IPS DF 6.9 (cell line): ENCODE measurements around the gene CNN2.

ENCODE experiments used
- DNase-seq: peaks from one replicate; pipeline ENCODE4 v3.0.0-alpha.2; 2013; ENCODE audit warnings: low read depth, low spot score
- H3K27ac ChIP-seq: one replicate; pipeline ENCODE4 v1.5.1; 2013; ENCODE audit warnings: low read length, control low read depth
- H3K27me3 ChIP-seq: 2 replicates; pipeline ENCODE4 v1.6.1; 2013; ENCODE audit warnings: mild to moderate bottlenecking, low read length; ENCODE audit not compliant: control insufficient read depth, insufficient read depth
- H3K36me3 ChIP-seq: 2 replicates; pipeline ENCODE4 v1.6.1; 2013; ENCODE audit warnings: low read length; ENCODE audit not compliant: control insufficient read depth, insufficient read depth
- H3K4me1 ChIP-seq: 2 replicates; pipeline ENCODE4 v1.6.1; 2013; ENCODE audit warnings: low read length; ENCODE audit not compliant: control insufficient read depth, insufficient read depth
- H3K4me3 ChIP-seq: 2 replicates; pipeline ENCODE4 v1.5.1; 2013; ENCODE audit warnings: mild to moderate bottlenecking, low read length
- H3K9me3 ChIP-seq: 2 replicates; pipeline ENCODE4 v1.6.1; 2013; ENCODE audit warnings: low read length, inconsistent platforms; ENCODE audit not compliant: control insufficient read depth, insufficient read depth
- WGBS: extraction: QIAGEN DNeasy Blood & Tissue Kit; methylation state at CpG from one replicate; pipeline ENCODE4 v1.1.7; 2013; ENCODE audit warnings: mixed read lengths, missing lambda C conversion rate; ENCODE audit not compliant: insufficient read length, insufficient coverage; 5-methylcytosine and 5-hydroxymethylcytosine counted together

CNN2 gene

DNA sequence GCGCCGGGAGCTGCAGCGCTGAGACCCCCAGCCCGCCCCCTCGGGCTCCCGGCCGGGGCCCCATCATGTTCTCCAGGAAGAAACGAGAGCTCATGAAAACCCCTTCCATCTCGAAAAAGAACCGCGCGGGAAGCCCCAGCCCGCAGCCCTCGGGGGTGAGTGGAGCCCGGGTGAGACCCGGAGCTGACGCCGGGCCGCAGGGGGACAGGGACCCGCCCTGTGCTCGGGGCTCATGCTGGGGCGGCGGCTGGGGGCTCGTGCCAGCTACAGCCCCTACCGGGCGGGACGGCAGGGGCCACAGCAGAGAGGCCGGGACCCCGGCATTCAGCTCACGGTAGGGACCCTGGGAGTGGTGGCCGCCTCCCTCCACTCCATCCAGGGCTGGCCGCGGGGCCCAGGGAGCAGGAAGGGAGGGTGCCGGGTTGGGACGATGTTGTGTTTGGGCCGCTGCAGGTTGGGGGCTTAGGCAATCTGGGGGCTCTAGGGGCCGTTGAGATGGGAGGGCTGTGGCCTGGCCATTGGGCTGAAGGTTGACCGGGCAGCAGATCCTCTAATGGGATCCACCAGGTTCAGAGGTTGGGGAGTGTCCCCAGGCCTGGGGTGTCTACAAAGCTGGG is 41.0 kb downstream of the CNN2 start:
- DNase-seq: no peak
- H3K27ac ChIP-seq: no peak overlapping the region
- WGBS: no CpG with 5 or more reads among the region's 38 CpGs

DNA sequence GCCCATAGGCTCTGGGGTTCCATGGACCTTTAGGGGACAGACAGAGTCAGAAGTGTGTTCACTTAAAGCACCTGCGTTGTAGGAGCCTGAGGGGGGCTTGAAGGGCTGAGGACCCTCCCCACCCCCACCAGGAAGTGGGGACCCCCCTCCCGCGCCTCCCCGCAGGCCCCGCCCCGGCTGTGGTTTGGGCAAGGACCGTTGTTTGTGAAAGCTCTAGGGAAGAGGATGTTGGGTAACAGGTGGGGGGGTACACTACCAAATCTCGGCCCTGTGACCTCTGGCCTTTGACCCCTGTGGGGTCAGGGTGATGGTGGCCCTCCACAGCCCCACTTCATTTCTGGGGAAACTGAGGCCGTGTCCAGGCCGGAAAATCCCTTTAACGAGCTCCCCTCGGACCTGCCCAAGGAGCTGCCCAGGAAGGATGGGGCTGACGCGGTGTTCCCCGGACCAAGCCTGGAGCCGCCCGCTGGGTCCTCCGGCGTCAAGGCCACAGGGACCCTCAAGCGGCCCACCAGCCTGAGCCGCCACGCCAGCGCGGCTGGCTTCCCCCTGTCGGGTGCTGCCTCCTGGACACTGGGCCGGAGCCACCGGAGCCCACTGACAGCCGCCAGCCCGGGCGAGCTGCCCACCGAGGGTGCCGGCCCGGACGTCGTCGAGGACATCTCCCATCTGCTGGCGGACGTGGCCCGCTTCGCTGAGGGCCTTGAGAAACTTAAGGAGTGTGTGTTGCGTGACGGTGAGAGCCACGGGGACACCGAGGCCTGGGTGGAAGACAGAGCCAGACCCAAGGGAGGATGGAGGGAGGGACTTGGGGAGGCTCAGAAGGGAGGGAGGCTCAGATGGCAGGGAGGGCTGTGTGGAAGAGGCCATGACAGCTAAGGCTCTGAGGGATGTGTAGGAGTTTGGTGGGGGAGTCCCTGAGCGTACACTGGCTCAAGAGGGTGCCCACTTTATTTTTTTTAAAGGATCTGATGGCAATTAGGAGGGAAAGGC is 41.9 kb downstream of the CNN2 start:
- Histone ChIP-seq H3K27me3 (no peaks in the 10 kb centered on the region), H3K36me3 (no peaks in the 10 kb centered on the region; the same call in 1 of the 2 replicates), H3K4me1 (peaks cover 10% of the 10 kb centered on the region), H3K27ac (no peak overlapping the region), H3K4me3 (no peak overlapping the region), H3K9me3 (no peaks in the 10 kb centered on the region)
- WGBS: no CpG with 5 or more reads among the region's 45 CpGs
- no peak for DNase-seq

More for the DNA sequence above, 41.0 kb downstream of the CNN2 start:
- no peaks in the 10 kb centered on the region; the same call in 1 of the 2 replicates for H3K36me3 ChIP-seq
- H3K27me3 ChIP-seq: no peaks in the 10 kb centered on the region
- no peaks in the 10 kb centered on the region for H3K9me3 ChIP-seq
- peaks cover 10% of the 10 kb centered on the region for H3K4me1 ChIP-seq
- H3K4me3 ChIP-seq: peak overlapping the region; percentile 23; the same call in 1 of the 2 replicates

DNA sequence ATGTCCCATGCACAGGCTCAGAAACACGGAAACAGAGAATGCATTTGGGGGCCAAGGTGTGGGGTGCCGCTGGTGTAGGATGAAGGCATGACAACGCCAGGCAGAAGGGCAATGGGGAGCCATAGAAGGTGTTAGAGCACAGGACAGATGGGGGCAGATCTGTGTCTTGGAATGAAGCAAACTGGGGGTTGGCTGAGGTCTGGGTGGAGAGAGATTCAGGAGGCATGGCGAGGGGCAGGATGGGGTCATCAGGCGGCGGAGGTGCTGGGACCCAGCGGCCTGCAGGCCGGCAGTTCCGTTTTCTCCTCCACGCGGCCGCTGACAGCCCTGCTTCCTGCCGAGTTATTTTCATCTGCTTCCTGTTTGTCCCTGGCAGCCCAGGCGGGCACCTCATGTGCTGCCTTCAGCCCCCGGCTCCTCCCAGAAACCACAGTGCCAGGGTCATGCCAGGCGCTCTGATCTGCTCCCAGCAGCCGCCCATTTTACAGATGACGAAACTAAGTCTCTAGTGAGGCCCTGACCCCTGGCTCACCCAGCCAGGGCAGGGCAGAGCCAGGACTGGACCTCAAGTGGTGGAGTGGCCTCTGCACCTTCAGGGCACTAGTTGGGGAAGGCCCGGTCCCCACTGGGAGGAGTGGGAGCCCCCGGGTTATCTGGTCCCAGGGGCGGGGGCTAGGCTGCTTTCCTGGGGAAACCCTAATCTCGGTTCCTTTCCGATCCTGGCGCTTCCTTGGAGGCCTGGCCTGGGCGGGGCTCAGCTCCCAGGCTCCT is 42.8 kb downstream of the CNN2 start:
- Histone ChIP-seq H3K27ac (no peak overlapping the region), H3K27me3 (no peaks in the 10 kb centered on the region), H3K36me3 (peaks cover 3% of the 10 kb centered on the region), H3K4me1 (peaks cover 7% of the 10 kb centered on the region; the same call in 1 of the 2 replicates), H3K9me3 (no peaks in the 10 kb centered on the region), H3K4me3 (no peak overlapping the region)
- no CpG with 5 or more reads among the region's 25 CpGs for WGBS
- no peak for DNase-seq

DNA sequence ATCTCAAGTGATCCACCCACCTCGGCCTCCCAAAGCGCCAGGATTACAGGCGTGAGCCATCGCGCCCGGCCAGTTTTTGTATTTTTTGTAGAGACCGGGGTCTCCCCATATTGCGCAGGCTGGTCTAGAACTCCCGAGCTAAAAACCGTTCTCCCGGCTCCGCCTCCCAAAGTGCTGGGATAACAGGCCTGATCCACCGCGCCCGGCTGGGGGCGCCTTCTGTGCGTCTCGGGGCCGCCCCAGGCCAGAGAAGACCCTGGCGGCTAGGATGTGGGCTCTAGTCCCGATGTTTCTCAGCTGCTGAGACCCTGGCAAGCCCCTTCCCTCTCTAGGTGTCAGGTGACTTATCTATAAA is 44.1 kb downstream of the CNN2 start:
- Histone ChIP-seq H3K4me1 (peaks cover 5% of the 10 kb centered on the region; the same call in 1 of the 2 replicates), H3K36me3 (peaks cover 6% of the 10 kb centered on the region), H3K4me3 (peak overlapping the region; percentile 66; the same call in 1 of the 2 replicates), H3K27me3 (no peaks in the 10 kb centered on the region), H3K27ac (no peak overlapping the region), H3K9me3 (no peaks in the 10 kb centered on the region)
- no CpG with 5 or more reads among the region's 21 CpGs for WGBS
- no peak for DNase-seq

DNA sequence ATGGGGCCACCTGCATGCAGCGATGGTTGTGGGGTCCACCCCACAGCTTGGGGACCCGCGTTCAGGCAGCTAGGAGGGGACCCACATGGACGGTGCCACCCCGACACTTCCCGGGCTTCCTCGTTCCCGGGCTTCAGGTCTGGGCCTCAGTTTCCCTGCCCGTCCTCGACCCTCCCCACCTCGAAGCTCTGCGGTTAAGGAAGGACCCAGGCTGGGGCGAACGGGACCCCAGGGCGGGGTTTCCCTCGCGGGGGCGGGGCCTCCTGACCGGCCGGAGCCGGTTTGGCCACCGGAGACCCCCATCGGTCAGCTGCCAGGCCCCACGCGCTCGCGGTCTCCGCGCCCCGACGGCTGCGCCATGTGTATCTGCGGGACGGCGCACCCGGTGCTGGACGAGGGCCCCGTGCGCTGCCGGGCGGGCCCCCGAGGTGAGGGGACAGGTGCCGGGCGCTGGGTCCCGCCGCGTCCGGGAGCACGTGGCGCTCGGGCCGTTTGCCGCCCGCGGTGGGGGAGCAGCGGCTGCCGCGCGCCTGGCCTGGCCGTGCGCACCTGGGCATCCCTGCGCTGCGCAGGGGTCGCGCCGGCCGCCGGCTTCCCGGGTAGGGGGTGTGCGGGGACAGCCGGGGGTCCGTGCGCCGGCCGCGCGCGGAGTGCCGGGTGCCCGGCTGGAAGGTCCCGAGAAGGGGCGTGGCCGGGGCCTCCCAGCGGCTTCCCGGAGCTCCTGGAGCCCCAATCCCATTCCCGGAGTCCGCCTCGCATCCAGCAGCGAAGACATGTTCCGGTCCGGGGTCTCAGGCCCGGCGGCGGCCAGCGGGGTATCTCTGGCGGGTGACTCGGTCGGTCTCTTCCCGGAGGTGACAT is 44.8 kb downstream of the CNN2 start:
- no peak for DNase-seq
- no peaks in the 10 kb centered on the region for H3K27me3 ChIP-seq
- peak overlapping the region; percentile 66 for H3K4me3 ChIP-seq
- H3K9me3 ChIP-seq: no peaks in the 10 kb centered on the region
- H3K27ac ChIP-seq: no peak overlapping the region
- H3K36me3 ChIP-seq: peaks cover 6% of the 10 kb centered on the region
- WGBS: no CpG with 5 or more reads among the region's 99 CpGs
- peaks cover 2% of the 10 kb centered on the region; the same call in 1 of the 2 replicates for H3K4me1 ChIP-seq

DNA sequence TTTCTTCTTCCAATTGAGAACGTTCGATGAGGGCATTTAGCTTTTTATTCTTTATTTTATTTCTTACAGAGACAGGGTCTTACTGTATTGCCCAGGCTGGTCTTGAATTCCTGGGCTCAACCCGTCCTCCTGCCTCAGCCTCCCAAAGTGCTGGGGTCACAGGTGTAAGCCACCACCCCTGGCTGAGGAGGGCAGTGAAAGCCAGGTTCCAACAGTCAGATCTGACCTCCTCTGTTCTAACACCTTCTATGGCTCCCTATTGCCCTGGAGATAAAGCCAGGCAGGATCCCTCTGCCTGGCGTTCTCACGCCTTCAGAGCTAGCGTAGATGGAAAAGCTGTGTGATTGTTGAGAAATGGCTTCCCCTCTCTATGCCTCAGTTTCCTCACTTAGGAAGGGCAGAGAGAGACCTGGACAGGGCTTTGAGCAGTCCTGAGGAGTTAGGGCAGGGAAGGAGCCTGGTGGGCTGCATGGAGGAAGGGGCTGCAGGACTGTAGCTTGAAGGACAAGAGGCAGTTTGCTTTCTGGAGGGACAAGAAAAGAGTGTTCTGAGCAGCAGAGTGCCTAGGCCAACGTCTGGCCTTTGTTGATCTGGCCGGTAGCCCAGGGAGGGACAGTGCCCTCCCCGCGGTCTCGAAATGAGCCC is 46.1 kb downstream of the CNN2 start:
- no peaks in the 10 kb centered on the region for H3K27me3 ChIP-seq
- H3K4me3 ChIP-seq: no peak overlapping the region
- DNase-seq: no peak
- no CpG with 5 or more reads among the region's 11 CpGs for WGBS
- no peaks in the 10 kb centered on the region for H3K9me3 ChIP-seq
- H3K4me1 ChIP-seq: peaks cover 2% of the 10 kb centered on the region; the same call in 1 of the 2 replicates
- H3K27ac ChIP-seq: no peak overlapping the region
- H3K36me3 ChIP-seq: peaks cover 6% of the 10 kb centered on the region

DNA sequence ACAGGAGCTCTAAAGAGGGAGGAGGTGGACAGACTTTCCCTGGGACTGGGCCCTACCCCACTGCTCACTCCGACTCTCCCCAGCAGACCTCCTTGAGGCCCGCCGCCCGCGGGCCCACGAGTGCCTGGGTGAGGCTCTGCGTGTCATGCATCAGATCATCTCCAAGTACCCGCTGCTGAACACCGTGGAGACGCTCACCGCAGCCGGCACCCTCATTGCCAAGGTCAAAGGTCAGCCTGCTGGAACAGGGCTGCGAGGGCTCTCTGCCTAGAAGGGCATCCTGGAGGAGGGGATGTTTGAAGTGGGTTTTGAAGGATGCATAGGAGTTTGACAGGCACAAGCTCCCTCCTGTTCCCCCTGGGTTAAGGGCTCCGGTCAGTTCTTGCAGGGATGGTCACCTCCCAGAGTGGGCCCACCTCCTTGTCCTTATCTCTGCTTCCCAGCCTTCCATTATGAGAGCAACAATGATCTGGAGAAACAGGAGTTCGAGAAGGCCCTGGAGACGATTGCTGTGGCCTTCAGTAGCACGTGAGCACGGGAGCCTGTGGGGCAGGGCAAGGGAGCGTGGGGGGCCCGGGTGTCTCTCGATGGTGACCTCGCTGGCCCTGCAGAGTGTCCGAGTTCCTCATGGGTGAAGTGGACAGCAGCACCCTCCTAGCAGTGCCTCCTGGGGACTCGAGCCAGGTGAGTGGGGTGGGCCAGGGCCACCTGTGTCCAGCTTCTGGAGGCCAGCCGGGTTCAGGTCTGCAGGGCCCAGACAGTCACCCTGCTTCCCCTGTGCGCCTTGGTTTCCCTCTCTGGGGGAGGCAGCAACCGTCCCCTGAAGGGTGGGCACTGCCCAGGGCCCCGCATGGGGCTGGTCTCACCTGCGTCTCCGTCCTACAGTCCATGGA is 46.9 kb downstream of the CNN2 start:
- H3K36me3 ChIP-seq: peaks cover 6% of the 10 kb centered on the region
- DNase-seq: no peak
- no peak overlapping the region for H3K4me3 ChIP-seq
- no peak overlapping the region for H3K27ac ChIP-seq
- peaks cover 2% of the 10 kb centered on the region; the same call in 1 of the 2 replicates for H3K4me1 ChIP-seq
- no peaks in the 10 kb centered on the region for H3K9me3 ChIP-seq
- WGBS: no CpG with 5 or more reads among the region's 30 CpGs
- H3K27me3 ChIP-seq: no peaks in the 10 kb centered on the region

DNA sequence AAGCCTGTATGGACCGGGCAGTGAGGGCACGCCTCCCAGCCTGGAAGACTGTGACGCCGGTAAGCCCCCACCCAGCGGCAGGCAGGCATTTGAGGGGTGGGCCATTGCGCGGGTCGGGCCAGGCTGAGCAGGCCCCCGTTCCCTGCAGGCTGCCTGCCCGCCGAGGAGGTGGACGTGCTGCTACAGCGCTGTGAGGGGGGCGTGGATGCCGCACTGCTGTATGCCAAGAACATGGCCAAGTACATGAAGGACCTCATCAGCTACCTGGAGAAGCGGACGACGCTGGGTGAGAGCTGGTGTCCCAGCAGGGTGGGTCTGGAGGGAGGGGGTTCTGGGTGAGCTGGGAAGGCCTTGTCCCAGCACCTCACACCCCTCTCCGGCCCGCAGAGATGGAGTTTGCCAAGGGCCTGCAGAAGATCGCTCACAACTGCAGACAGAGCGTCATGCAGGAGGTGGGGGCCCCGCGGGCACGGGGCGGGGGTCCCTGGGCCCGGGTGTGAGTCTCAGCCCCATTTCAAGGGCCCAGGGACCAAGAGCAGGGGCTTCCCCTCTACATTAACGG is 47.6 kb downstream of the CNN2 start:
- Histone ChIP-seq H3K36me3 (peaks cover 6% of the 10 kb centered on the region), H3K27me3 (no peaks in the 10 kb centered on the region), H3K4me3 (no peak overlapping the region), H3K27ac (no peak overlapping the region), H3K4me1 (peaks cover 2% of the 10 kb centered on the region; the same call in 1 of the 2 replicates), H3K9me3 (no peaks in the 10 kb centered on the region)
- WGBS: no CpG with 5 or more reads among the region's 28 CpGs
- DNase-seq: no peak
